Measurements from ENCODE around the gene MESP2. TPM values are rescaled to one million over a fixed set of nuclear protein-coding genes. Genes with fewer than 3 reads are reported as not detected.
A peak's percentile ranks its signal among the peaks of the same experiment; 100 is the strongest.

Gene MESP2
- total and polyA plus RNA-seq, 2 of the 13 experiments (the other 11 are each of a cell fraction or from before 2014, with no cell fraction given): not detected

DNA sequence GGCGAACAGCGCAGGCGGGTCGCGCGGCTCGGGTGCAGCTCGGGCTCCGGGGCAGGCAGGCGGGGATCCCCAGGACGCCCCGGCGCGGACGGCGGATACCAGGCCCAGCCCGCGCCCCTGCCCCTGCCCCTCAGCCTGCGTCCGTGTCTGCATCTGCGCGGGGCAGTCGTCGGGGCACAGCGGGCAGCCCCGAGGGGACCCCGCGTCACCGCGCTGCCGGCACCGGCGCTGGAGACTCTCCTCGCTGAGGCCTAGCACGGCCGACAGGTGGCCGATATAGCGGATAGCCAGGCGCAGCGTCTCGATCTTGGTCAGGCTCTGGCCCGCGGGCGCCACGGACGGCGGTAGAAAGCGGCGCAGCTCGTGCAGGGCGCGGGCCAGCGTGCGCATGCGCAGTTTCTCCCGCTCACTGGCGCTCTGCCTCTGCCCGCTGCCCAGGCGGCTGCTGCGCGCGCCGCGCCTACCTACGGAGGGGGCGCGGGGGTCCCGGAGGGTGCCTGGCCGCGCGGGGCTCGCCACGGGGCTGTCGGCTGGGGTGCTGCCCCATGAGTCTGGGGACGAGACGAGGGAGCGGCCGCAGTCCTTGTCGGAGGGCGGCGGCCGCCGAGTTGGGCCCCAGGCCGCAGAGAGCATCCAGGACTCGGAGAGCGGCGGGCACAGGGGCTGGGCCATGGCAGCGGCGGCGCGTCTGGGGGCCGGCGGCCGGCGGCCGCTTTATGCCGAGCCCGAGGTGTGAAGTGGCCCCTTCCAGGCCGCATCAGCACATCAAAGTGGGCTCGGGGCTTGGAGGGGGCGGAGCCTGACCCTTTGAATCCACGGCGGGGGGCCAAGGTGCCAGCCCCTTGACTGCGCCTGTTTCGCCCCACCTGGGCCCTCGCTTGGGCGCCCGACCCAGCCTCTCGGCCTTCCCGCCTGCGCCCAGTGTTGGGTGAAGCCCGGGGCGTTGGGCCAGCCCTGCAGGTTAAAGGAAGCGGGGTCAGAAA is 25.3 kb upstream of the MESP2 start, which contains the start of gene MESP1 (continued):
- TF ChIP-seq, protein P1, sequence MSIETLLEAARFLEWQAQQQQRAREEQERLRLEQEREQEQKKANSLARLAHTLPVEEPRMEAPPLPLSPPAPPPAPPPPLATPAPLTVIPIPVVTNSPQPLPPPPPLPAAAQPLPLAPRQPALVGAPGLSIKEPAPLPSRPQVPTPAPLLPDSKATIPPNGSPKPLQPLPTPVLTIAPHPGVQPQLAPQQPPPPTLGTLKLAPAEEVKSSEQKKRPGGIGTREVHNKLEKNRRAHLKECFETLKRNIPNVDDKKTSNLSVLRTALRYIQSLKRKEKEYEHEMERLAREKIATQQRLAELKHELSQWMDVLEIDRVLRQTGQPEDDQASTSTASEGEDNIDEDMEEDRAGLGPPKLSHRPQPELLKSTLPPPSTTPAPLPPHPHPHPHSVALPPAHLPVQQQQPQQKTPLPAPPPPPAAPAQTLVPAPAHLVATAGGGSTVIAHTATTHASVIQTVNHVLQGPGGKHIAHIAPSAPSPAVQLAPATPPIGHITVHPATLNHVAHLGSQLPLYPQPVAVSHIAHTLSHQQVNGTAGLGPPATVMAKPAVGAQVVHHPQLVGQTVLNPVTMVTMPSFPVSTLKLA (IDR thresholded peaks at IDR 0.05): no peak
- TF ChIP-seq, protein P2, sequence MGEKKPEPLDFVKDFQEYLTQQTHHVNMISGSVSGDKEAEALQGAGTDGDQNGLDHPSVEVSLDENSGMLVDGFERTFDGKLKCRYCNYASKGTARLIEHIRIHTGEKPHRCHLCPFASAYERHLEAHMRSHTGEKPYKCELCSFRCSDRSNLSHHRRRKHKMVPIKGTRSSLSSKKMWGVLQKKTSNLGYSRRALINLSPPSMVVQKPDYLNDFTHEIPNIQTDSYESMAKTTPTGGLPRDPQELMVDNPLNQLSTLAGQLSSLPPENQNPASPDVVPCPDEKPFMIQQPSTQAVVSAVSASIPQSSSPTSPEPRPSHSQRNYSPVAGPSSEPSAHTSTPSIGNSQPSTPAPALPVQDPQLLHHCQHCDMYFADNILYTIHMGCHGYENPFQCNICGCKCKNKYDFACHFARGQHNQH (CRISPR knock-in tag; IDR thresholded peaks at IDR 0.05): no peak
- TF ChIP-seq, protein P3, sequence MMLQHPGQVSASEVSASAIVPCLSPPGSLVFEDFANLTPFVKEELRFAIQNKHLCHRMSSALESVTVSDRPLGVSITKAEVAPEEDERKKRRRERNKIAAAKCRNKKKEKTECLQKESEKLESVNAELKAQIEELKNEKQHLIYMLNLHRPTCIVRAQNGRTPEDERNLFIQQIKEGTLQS (CRISPR knock-in tag; IDR thresholded peaks at IDR 0.05): no peak
- TF ChIP-seq CENPT (CRISPR knock-in tag; IDR thresholded peaks at IDR 0.05; ENCODE audit: low read depth) (no peak), ZNF660 (CRISPR knock-in tag; IDR thresholded peaks at IDR 0.05; ENCODE audit: borderline replicate concordance, low read depth) (no peak), ZFP62 (CRISPR knock-in tag; IDR thresholded peaks at IDR 0.05) (no peak), ZNF234 (CRISPR knock-in tag; conservative IDR thresholded peaks at IDR 0.05) (0 out of 2 replicates have a peak, but pooled peaks have one; percentile 63), ZNF292 (CRISPR knock-in tag; IDR thresholded peaks at IDR 0.05; ENCODE audit: borderline replicate concordance, low read depth) (no peak), ONECUT2 (CRISPR knock-in tag; IDR thresholded peaks at IDR 0.05) (no peak), TOE1 (CRISPR knock-in tag; IDR thresholded peaks at IDR 0.05) (no peak), ZNF772 (CRISPR knock-in tag; IDR thresholded peaks at IDR 0.05) (peak; percentile 45; the same call in 1 of the 2 replicates), ZNF672 (CRISPR knock-in tag; IDR thresholded peaks at IDR 0.05) (no peak), ZNF180 (CRISPR knock-in tag; IDR thresholded peaks at IDR 0.05; ENCODE audit: borderline replicate concordance, low read depth) (no peak), HIVEP1 (CRISPR knock-in tag; IDR thresholded peaks at IDR 0.05) (no peak), GTF3A (CRISPR knock-in tag; conservative IDR thresholded peaks at IDR 0.05) (no peak), MIER3 (CRISPR knock-in tag; IDR thresholded peaks at IDR 0.05; ENCODE audit: borderline replicate concordance) (no peak; the same call in 1 of the 2 replicates), SNAPC2 (CRISPR knock-in tag; IDR thresholded peaks at IDR 0.05) (no peak), ZNF431 (CRISPR knock-in tag; IDR thresholded peaks at IDR 0.05; ENCODE audit: borderline replicate concordance, low read depth) (no peak; the same call in 1 of the 2 replicates), ZNF589 (CRISPR knock-in tag; conservative IDR thresholded peaks at IDR 0.05) (0 out of 2 replicates have a peak, but pooled peaks have one; percentile 38)
- TF ChIP-seq, protein P4, sequence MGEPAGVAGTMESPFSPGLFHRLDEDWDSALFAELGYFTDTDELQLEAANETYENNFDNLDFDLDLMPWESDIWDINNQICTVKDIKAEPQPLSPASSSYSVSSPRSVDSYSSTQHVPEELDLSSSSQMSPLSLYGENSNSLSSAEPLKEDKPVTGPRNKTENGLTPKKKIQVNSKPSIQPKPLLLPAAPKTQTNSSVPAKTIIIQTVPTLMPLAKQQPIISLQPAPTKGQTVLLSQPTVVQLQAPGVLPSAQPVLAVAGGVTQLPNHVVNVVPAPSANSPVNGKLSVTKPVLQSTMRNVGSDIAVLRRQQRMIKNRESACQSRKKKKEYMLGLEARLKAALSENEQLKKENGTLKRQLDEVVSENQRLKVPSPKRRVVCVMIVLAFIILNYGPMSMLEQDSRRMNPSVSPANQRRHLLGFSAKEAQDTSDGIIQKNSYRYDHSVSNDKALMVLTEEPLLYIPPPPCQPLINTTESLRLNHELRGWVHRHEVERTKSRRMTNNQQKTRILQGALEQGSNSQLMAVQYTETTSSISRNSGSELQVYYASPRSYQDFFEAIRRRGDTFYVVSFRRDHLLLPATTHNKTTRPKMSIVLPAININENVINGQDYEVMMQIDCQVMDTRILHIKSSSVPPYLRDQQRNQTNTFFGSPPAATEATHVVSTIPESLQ (CRISPR knock-in tag; conservative IDR thresholded peaks at IDR 0.05): no peak
- TF ChIP-seq, protein P5, sequence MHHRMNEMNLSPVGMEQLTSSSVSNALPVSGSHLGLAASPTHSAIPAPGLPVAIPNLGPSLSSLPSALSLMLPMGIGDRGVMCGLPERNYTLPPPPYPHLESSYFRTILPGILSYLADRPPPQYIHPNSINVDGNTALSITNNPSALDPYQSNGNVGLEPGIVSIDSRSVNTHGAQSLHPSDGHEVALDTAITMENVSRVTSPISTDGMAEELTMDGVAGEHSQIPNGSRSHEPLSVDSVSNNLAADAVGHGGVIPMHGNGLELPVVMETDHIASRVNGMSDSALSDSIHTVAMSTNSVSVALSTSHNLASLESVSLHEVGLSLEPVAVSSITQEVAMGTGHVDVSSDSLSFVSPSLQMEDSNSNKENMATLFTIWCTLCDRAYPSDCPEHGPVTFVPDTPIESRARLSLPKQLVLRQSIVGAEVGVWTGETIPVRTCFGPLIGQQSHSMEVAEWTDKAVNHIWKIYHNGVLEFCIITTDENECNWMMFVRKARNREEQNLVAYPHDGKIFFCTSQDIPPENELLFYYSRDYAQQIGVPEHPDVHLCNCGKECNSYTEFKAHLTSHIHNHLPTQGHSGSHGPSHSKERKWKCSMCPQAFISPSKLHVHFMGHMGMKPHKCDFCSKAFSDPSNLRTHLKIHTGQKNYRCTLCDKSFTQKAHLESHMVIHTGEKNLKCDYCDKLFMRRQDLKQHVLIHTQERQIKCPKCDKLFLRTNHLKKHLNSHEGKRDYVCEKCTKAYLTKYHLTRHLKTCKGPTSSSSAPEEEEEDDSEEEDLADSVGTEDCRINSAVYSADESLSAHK (CRISPR knock-in tag; IDR thresholded peaks at IDR 0.05; ENCODE audit: borderline replicate concordance): no peak
